PC-3 (cell line): ENCODE measurements around the gene RNASE13.

ENCODE experiments used
- EZH2 ChIP-seq: fragments of 300-600 bp; sonication (generic); IDR thresholded peaks from one replicate; pipeline ENCODE4 v1.6.1; 2017; ENCODE audit warnings: antibody characterized with exemption, mild to moderate bottlenecking, low read length; ENCODE audit not compliant: unreplicated experiment
- EZH2phosphoT487 ChIP-seq: fragments of 300-600 bp; sonication (generic); IDR thresholded peaks from 2 replicates; pipeline ENCODE4 v1.6.1; 2018; ENCODE audit warnings: mild to moderate bottlenecking, antibody characterized with exemption, low read length, borderline replicate concordance

- TF ChIP-seq EZH2phosphoT487 (no peak), EZH2 (no peak)
These were observed 5.8 kb upstream of the RNASE13 start for GRCh38 chr14:21040370-21040925.
